ENCODE results near the gene NAA40. TPM values are rescaled to one million over a fixed set of nuclear protein-coding genes. Genes with fewer than 3 reads are reported as not detected.

The NAA40 gene
- 10 to 100 TPM; 26.0 to 29.1 TPM for total RNA-seq
- long read RNA-seq, full-length matches to known transcripts: 23 of 30 reads
- long read RNA-seq, partial matches to known transcripts: 0 of 30 reads
- long read RNA-seq, other reads (novel, unspliced or antisense): 7 of 30 reads

DNA sequence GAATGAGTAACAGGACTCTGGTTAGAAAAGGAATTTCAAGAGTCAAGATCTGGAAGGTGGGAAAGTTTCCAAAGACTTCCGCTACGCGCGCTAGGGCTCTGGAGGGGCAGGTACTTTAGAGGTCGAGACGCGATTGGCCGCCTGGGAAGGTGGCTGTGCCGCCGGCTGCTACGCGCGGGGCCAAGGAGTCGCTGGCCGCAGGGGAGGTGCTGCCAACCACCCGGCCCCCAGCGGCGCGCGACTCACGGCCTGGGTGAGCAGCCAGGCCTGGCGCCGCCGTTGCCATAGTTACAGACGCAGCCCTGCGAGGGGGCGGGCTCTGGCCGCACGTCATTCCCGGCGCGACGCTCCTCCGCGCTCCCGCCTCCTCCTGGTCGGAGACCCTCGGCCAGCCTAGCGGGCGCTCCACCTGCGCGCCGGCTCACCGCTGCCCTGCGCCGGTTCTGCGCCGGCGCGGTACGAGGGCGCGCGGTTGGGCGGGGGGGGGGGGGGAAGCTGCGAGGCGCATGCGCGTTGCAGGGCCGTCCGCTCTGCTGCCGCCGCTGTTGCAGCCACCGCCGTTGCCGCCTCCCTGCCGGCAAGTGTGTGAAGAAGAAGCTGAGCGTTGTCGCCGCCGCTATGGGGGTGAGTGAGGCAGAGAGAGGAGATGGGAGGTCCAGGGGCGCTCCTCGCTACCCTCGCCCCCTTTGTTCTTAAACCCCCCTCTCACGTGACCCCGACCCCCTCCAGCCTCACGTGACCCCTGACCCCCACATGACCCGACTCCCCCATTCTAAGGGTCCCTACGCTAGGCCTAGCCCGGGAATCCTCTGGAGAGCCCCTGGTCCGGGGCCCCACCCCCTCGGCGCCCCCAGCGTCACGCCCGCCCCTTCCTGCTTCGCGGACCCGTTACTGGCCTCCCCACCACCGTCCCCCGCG is at the start of gene NAA40:
NAA40 (plus strand) TSS at position 524 of the 918 bp plus-strand sequence; CDS start at position 619, 95 bp downstream.
- ATAC-seq: peak; percentile 96 to 98
- DNase-seq: peak; percentile 94
- intact Hi-C loops (cut with DNase I): no loop called here

DNA sequence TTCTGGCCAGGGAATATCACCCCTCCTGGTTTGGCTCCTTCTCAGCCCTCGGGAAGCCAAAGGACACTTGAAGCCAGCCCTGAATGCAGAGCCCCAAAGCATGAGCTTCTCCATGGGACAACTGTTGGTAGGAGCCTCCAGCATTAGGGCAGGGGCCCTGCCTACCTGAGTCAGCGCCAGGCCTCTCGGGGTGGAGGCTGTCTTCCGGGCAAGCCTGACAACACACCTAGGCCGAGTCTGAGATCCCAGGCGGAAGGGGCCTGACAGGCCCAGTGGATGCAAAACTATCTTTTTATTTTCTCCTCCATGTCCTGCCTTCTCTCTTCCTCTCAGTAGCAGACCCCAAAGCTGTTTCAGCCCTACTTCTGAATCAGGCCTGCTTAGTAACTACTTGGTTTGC is 49.5 kb upstream of the NAA40 start:
- DNase-seq (no peak), ATAC-seq (peak in 1 of 2 donors; percentile 13)
- intact Hi-C loops (cut with DNase I): no loop called here

DNA sequence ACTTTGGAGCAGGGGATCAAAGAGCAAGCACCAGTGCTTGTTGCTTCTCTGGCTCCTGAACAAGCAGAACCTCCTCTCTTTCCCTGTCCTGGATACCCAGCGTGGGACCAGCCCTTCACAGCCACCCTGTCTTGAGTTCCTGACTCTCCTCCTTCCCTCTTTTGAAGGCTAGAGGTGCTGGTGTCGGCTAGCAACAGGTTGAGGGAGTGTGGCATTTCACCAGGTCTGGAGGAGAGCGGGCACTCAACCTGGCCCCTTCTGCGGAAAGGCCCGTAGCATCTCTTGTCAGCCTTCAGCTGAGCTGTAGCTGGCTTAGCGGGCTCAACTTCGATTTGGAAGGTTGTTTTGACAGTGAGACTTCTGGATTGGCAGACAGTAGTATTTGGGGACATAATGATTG is 48.4 kb upstream of the NAA40 start:
- DNase-seq (no peak), ATAC-seq (no peak)
- intact Hi-C loops (cut with DNase I): loop anchor here in 1 of 2 donors (10.0 kb wide), 1 partner anchor 46 kb away; no protein-coding TSS in a partner anchor

DNA sequence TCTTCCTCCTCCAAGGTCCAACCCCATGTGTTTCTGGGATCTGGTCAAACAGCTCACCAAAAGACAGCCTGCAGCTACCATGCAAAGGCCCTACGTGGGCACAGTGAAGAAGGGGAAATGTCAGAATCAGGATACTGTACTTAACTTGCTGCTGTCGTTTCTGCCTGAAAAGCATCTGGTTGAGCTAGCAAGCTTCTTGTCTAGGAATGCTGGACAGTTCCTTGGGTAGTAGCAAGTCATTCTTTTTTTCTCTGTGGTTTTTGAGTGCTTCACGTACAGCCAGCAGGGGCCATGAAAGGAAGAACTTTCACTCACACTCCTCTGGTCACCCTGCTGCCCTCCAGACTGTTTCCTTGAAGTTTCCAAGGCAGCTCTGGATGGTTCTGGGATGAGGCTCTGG is 46.6 kb upstream of the NAA40 start:
- ATAC-seq (no peak), DNase-seq (no peak)
- intact Hi-C loops (cut with DNase I): loop anchor here in 1 of 2 donors (10.0 kb wide), 1 partner anchor 47 kb away; no protein-coding TSS in a partner anchor

DNA sequence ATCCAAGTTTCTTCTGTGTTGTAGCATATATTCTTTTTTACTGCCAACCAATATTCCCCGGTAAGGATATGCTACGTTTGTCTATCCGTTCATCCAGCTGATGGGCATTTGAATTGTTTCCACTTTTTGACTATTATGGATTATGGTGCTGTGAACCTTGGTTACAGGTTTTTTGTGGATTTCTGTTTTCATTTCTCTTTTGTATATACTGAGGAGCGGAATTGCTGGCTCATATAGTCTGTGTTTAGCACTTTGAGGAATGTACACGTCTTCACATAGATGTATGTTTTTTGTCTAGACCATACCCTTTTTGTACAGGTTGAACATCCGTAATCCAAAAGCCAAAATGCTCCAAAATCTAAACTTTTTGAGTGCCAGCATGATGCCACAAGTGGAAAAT is 45.4 kb upstream of the NAA40 start:
- no peak for ATAC-seq
- intact Hi-C loops (cut with DNase I): loop anchor here in 1 of 2 donors (10.0 kb wide), 1 partner anchor 49 kb away; no protein-coding TSS in a partner anchor

DNA sequence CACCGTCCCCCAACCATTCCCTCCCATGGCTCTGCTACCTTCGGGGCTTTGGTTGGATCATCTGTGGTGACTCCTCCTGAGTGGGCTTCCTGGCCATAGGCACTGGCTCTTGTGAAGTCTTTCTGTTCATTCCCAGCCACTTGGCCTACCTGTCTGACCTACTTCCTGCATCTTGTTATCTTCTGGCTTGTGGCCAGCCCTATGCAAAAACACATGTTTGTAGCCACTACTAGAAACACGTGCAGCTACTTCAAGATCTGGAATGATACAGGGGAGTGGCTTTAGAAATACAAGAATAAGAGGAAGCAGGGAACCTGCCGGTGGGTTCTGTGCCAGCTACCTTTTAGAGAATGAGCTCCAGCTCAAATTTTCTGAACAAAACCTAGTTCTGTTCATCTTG is 42.7 kb upstream of the NAA40 start:
- DNase-seq (no peak), ATAC-seq (no peak)
- intact Hi-C loops (cut with DNase I): loop anchor here in 1 of 2 donors (10.0 kb wide), 1 partner anchor 51 kb away; no protein-coding TSS in a partner anchor

More for the DNA sequence above, 45.4 kb upstream of the NAA40 start:
- no peak for DNase-seq

DNA sequence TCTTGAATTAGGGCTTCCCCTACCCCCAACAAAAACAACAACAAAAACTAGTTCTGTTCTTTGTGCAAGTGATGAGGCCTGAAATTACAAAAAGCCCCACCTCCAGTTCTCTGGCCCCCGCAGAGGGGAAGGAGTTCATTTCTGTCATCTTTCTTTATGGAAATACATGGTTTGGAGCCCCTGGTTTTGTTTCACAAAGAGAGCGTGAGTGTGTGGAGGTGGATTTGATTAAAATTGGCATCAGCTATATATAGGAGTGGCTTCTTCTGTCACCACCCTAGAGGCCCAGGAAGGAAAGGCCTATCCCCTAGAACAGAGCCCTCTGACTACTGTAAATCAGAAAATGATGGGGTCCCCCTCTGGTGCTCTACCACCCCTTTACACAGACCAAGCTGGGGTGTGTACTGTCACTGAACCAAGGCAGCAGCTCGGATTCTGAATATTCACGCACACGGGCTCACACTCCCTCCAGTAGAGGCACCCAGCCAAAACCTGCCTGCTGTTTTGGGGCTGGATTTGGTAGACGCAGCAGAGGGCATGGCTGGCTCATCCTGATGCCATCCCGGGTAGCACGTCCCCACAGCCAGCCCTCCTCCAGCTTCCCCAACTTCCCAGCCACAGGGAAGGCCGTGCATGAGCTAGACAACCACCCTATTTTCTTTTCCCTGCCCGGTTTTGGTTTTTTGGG is 41.2 kb upstream of the NAA40 start:
- ATAC-seq: peak; percentile 47 to 61
- no peak for DNase-seq
- intact Hi-C loops (cut with DNase I): loop anchor here in 1 of 2 donors (10.0 kb wide), 1 partner anchor 53 kb away; no protein-coding TSS in a partner anchor

DNA sequence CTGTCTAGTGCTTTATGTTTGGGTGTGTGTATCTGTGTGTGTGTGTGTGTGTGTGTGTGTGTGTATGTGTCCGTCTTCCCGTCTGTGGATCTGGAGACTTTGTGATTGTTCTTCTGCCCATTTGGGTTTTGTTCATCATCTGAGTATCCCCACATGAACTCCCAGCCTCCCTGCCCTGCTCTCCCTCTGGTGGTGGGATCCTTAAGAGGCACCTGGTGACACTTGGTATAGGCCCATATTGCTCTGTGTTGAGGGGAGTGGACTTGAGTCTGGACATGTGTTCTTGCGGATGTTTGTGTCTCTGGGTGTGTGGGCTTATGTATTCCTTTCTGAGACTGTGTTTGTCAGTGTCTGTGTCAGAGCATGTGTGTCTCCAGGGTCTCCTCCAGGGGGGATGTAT is 37.1 kb upstream of the NAA40 start:
- ATAC-seq (no peak), DNase-seq (no peak)
- intact Hi-C loops (cut with DNase I): no loop called here

DNA sequence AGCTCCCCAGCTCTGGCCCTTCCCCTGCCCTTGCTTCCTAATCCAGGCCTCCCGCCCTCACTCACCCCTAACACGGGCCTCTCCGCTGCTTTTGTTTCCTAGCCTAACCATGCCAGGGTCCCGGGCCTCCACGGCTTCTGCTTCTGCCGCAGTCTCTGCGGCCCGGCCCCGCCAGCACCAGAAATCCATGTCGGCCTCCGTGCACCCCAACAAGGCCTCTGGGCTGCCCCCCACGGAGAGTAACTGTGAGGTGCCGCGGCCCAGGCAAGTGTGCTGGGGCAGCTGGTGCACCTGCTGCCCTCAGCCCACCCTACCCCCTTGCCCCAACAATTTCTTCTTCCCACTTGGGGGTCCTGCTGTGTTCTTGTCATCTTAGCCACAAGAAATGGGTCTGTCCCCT is 34.9 kb upstream of the NAA40 start:
- no peak for DNase-seq
- no peak for ATAC-seq
- intact Hi-C loops (cut with DNase I): no loop called here

DNA sequence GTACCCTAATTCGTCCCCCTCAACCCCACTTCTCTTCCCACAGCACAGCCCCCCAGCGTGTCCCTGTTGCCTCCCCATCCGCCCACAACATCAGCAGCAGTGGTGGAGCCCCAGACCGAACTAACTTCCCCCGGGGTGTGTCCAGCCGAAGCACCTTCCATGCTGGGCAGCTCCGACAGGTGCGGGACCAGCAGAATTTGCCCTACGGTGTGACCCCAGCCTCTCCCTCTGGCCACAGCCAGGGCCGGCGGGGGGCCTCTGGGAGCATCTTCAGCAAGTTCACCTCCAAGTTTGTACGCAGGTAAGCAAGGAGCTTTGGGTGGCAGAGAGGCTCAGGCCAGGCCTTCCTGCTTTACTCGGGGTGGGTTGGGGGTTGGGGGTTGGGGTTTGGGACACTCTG is 34.1 kb upstream of the NAA40 start:
- ATAC-seq (no peak), DNase-seq (no peak)
- intact Hi-C loops (cut with DNase I): no loop called here

DNA sequence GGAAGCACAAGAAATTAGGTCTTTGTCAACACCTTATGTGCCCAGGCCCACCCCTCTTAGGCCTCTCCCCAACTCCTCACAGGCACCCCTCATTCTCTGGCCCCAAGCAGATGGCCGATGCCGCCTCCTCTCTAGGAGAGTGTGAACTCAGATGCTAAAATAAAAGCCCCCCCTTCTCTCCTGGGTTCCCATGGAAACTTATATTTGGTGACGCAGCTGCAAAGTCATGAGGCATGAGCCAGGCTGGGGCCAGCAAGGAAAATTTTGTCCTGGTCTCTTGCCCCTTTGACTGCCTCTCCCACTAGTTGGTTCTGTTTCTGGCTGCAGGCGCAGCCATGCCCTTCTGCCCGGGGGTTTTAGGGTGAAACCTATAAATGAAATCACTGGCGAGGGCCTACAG is 33.6 kb upstream of the NAA40 start:
- intact Hi-C loops (cut with DNase I): no loop called here
- ATAC-seq (no peak), DNase-seq (no peak)

DNA sequence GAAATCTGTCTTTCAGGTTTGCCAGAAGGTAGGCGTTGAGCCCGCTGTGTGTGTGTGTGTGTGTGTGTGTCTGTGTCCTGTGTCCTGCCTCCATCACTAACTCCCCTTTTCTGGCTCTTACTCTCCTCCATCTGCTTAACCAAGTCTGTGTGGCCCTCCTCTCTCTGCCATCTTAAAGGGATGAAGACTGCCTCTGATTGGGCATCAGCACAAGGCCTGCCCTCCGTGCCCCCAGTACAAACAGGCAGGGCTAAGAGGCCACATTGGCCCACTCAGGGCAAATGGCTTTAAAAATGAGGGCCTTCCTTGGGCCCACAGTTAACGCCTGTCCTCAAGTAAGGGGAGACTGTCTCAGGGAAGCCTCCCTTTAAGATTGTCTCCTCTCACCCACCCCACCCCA is 32.7 kb upstream of the NAA40 start:
- ATAC-seq: no peak
- intact Hi-C loops (cut with DNase I): no loop called here
- DNase-seq: no peak

DNA sequence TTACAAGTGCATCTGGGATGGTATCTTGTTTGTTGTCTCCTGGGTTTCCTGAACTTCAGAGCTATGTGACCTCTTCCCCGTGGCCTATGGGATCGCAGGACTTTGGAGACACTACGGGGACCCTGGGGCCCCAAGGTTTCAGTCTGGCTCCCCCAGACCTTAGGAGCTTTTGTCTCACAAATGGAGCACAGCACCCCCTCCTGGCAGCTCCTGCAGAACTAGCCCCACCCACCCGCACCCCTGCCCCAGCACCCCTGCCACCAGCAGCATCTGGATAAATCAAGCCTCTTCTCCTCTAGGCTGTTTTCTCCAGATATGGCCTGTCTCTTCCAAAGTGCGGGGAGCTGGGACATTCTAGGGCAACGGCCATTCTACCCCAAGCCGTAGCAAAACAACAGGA is 32.2 kb upstream of the NAA40 start:
- intact Hi-C loops (cut with DNase I): no loop called here
- ATAC-seq: no peak
- no peak for DNase-seq

DNA sequence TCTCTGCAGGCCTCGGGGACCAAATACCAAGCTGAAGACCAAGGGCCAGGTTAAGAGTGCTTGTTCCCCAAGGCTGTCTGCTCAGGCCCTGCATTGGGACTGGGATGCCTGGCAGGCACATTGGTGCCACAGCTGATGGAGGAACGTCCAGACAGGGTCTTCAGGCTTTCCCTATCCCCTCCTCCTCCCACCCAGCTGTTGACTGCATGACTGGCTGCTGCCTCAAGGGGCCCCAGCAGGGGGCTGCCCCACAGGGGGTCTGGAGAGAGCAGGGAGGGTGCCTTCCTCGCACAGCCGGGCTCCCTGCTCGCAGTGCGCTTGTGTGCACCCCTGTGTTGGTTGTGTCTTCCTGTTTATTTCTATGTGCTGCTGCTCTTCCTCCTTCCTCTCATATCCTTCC is 31.7 kb upstream of the NAA40 start:
- intact Hi-C loops (cut with DNase I): no loop called here
- ATAC-seq: no peak
- DNase-seq: no peak

DNA sequence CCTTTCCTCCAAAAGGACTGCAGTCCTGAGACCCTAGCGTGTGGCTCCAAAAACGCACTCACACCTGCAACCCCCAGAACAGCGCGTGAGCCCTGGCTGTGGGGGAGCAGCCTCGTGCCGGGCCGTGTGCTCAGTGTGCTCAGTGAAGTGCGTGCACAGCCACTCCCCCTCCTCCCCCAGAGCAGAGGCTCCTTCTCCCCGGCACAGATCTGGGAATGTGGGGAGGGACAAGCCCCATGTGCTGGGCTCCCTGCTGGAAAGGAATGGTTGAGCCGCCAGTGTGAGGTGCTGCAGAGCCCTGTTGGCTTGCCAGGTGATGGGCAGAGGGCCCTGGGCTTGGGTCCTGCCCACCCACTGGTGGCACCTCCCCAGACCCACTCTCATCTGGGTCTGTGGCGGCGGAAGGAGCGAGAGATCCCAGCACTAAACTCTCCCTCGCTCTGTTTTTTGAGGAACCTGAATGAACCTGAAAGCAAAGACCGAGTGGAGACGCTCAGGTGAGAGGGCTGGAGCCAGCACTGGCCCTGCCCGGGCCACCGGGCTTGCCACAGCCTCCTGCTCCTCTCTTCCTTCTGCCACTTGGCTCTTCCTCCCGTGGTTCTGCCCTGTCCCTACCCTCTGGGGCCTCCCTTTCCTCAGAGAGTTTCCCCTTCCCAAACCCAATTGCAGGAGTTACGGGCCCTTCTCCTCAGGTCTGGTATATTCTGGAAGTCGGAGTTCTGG is 30.8 kb upstream of the NAA40 start:
- no peak for ATAC-seq
- no peak for DNase-seq
- intact Hi-C loops (cut with DNase I): no loop called here

DNA sequence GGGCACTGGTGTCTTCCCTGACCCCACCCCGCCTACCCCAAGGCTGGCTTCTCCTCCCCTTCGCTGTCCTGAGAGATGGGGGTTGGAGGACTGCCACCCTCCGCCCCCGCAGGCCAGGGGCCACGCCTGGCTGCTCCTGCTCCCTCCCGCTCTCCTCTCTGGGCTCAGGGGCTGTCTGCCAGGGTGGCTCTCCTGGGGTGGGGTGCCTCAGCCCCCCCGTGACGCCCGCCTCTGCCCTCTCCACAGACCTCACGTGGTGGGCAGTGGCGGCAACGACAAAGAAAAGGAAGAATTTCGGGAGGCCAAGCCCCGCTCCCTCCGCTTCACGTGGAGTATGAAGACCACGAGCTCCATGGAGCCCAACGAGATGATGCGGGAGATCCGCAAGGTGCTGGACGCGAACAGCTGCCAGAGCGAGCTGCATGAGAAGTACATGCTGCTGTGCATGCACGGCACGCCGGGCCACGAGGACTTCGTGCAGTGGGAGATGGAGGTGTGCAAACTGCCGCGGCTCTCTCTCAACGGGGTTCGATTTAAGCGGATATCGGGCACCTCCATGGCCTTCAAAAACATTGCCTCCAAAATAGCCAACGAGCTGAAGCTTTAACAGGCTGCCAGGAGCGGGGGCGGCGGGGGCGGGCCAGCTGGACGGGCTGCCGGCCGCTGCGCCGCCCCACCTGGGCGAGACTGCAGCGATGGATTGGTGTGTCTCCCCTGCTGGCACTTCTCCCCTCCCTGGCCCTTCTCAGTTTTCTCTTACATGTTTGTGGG is 30.0 kb upstream of the NAA40 start:
- intact Hi-C loops (cut with DNase I): no loop called here
- DNase-seq (peak; percentile 59), ATAC-seq (peak; percentile 56 to 64)

DNA sequence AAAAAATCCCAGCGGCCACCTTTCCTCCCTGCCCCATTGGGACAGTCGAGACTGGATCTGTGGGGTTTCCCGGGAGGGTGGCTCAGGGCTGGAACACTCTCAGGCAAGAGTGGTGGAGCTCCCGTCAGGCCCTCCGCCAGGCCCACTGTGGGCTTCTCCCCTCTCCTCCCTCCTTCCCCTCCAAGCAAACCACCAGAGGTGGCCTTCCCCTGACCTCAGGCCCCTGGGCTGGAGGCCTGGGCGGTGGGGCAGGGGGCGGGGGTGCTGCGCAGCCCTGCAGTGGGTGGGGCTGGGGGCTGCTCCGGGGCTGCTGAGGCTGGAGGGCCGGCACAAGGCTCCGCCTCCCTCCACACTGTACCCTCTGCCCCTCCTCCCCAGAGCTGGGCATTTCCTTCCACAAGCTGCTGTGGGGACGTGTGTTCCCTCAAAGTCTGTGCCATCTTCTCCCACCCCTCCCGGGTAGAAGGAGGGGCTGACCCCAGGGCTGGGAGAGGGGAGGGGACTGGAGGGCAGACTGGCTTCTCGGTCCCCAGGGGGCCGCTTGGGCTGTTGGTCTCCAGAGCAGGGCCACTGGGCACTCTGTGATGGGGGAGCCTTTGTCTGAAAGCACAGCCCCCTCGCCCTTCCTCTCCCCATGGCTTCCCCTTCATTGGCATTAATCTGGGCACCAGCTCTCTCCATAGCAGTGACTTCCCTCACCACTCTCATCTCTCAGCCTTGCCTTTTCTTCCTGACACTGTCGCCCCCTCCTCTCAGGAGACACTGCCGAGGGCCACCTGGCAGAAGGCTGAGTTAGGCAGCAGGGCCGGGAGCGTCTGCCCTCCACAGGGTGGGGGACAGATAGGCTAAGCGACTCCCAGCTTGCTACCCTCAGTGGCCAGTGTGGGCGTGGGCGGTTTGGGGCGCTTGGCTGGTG is 29.0 kb upstream of the NAA40 start:
- intact Hi-C loops (cut with DNase I): no loop called here
- DNase-seq (no peak), ATAC-seq (peak; percentile 5 to 28)

DNA sequence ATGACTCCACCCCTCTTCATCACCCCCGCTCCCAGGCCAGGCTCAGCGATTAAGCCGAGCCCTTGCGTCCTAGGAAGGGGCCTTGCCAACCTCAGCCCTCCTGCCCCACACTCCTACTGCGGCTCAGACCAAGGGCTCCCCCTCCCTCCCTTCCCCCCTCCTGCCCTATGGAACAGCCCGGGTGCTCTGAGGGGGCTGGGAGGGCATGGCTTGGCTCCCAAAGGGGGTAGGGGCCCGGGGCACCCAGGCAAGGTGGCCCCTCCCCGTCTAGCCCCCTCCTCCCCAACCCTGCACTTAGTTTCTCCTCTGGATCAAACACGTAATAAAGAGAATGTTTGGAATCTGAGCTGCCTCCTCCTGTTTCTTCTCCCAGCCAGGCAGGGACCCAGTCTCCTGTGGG is 28.1 kb upstream of the NAA40 start:
- intact Hi-C loops (cut with DNase I): no loop called here
- no peak for ATAC-seq
- no peak for DNase-seq
